HEK293T (cell line): ENCODE results near the gene ITSN1.

Experiments
- CTCF ChIA-PET: fragments of 350-600 bp; formaldehyde crosslinking; extraction: SDS; loops from one replicate; lab custom pipeline; 2021; ENCODE audit warnings: antibody characterized with exemption, inconsistent platforms; lab: Yijun Ruan, JAX
- POLR2A ChIA-PET: fragments of 350-600 bp; formaldehyde crosslinking; extraction: SDS; loops from one replicate; lab custom pipeline; 2020; ENCODE audit warnings: antibody characterized with exemption, inconsistent platforms; lab: Yijun Ruan, JAX
- DNase-seq: peaks from one replicate; pipeline ENCODE4 v3.0.0; 2012; ENCODE audit warnings: mixed read lengths; ENCODE audit errors: extremely low spot score
- ARNT ChIP-seq: fragments of 450-650 bp; IDR thresholded peaks from 2 replicates; pipeline ENCODE4 v1.6.1; 2017; ENCODE audit warnings: mild to moderate bottlenecking
- BHLHE40 ChIP-seq: fragments of 450-650 bp; IDR thresholded peaks from 2 replicates; pipeline ENCODE4 v1.6.1; 2016; ENCODE audit warnings: mild to moderate bottlenecking, moderate library complexity, borderline replicate concordance
- CTBP1 ChIP-seq: fragments of 450-650 bp; IDR thresholded peaks from 2 replicates; pipeline ENCODE4 v1.6.1; 2016; ENCODE audit warnings: borderline replicate concordance
- ELF4 ChIP-seq: fragments of 450-650 bp; IDR thresholded peaks from 2 replicates; pipeline ENCODE4 v1.6.1; 2017; ENCODE audit warnings: antibody characterized with exemption
- FOXA1 ChIP-seq: fragments of 450-650 bp; IDR thresholded peaks from 2 replicates; pipeline ENCODE4 v1.6.1; 2016; ENCODE audit warnings: mild to moderate bottlenecking
- FOXK2 ChIP-seq: fragments of 450-650 bp; IDR thresholded peaks from 2 replicates; pipeline ENCODE4 v1.6.1; 2016; ENCODE audit warnings: mild to moderate bottlenecking
- FOXM1 ChIP-seq: fragments of 450-650 bp; IDR thresholded peaks from 2 replicates; pipeline ENCODE4 v1.6.1; 2017; ENCODE audit warnings: mild to moderate bottlenecking, borderline replicate concordance
- HDGF ChIP-seq: fragments of 450-650 bp; IDR thresholded peaks from 2 replicates; pipeline ENCODE4 v1.6.1; 2017; ENCODE audit warnings: antibody characterized with exemption, borderline replicate concordance
- L3MBTL2 ChIP-seq: fragments of 450-650 bp; conservative IDR thresholded peaks from 2 replicates; pipeline ENCODE4 v1.6.1; 2016; ENCODE audit warnings: mild to moderate bottlenecking
- LEF1 ChIP-seq: fragments of 450-650 bp; IDR thresholded peaks from 2 replicates; pipeline ENCODE4 v1.6.1; 2017; ENCODE audit warnings: mild to moderate bottlenecking, borderline replicate concordance
- NFRKB ChIP-seq: fragments of 450-650 bp; IDR thresholded peaks from 2 replicates; pipeline ENCODE4 v1.6.1; 2016; ENCODE audit warnings: mild to moderate bottlenecking, moderate library complexity
- PKNOX1 ChIP-seq: fragments of 450-650 bp; IDR thresholded peaks from 2 replicates; pipeline ENCODE4 v1.6.1; 2016
- SP1 ChIP-seq: fragments of 450-650 bp; IDR thresholded peaks from 2 replicates; pipeline ENCODE4 v1.6.1; 2017
- SUZ12 ChIP-seq: fragments of 450-650 bp; IDR thresholded peaks from 2 replicates; pipeline ENCODE4 v1.6.1; 2016; ENCODE audit warnings: mild to moderate bottlenecking
- TARDBP ChIP-seq: fragments of 450-650 bp; IDR thresholded peaks from 2 replicates; pipeline ENCODE4 v1.6.1; 2016
- ZNF384 ChIP-seq: fragments of 450-650 bp; IDR thresholded peaks from 2 replicates; pipeline ENCODE4 v1.6.1; 2016

Gene ITSN1

GRCh38 chr21:33660406-33660805 lies 18.1 kb downstream of the ITSN1 start:
- TF ChIP-seq BHLHE40, result no peak
- no peak for TF ChIP-seq PKNOX1
- TF ChIP-seq FOXA1, result no peak
- TF ChIP-seq HDGF, result no peak
- TF ChIP-seq TARDBP, result no peak
- no peak for TF ChIP-seq LEF1
- no peak for TF ChIP-seq NFRKB
- TF ChIP-seq CTBP1, result no peak
- TF ChIP-seq ARNT, result no peak
- TF ChIP-seq FOXK2, result no peak
- no peak for TF ChIP-seq FOXM1
- no peak for TF ChIP-seq L3MBTL2
- TF ChIP-seq ZNF384, result no peak
- no peak for TF ChIP-seq ELF4
- TF ChIP-seq SUZ12, result no peak
- no peak for TF ChIP-seq SP1
- ChIA-PET POLR2A (no interaction called here), CTCF (no interaction called here)
- no peak for DNase-seq

- DNase-seq, result no peak
- ChIA-PET POLR2A (no interaction called here), CTCF (no interaction called here)
- TF ChIP-seq PKNOX1, result no peak
These were observed 18.8 kb downstream of the ITSN1 start for GRCh38 chr21:33661146-33661545.

- no peak for TF ChIP-seq CTBP1
- no peak for TF ChIP-seq ELF4
- no peak for TF ChIP-seq HDGF
- TF ChIP-seq SUZ12, result no peak
- no peak for TF ChIP-seq ZNF384
- TF ChIP-seq FOXA1, result no peak
- no peak for TF ChIP-seq ARNT
- TF ChIP-seq NFRKB, result no peak
- TF ChIP-seq FOXM1, result no peak
- no peak for TF ChIP-seq L3MBTL2
- TF ChIP-seq PKNOX1, result no peak
- no peak for TF ChIP-seq BHLHE40
- TF ChIP-seq SP1, result no peak
- TF ChIP-seq FOXK2, result no peak
- TF ChIP-seq LEF1, result no peak
- TF ChIP-seq TARDBP, result no peak
- ChIA-PET CTCF (no interaction called here), POLR2A (no interaction called here)
- no peak for DNase-seq
These were observed 19.7 kb downstream of the ITSN1 start for GRCh38 chr21:33662046-33662445.

GRCh38 chr21:33663241-33663640 lies 20.9 kb downstream of the ITSN1 start:
- TF ChIP-seq LEF1 (no peak), NFRKB (no peak), ELF4 (no peak), ARNT (no peak), CTBP1 (no peak), L3MBTL2 (no peak), BHLHE40 (no peak), ZNF384 (no peak), TARDBP (no peak), FOXK2 (no peak), HDGF (no peak), FOXM1 (no peak), PKNOX1 (no peak), SUZ12 (no peak), SP1 (no peak), FOXA1 (no peak)
- ChIA-PET CTCF (no interaction called here), POLR2A (no interaction called here)
- no peak for DNase-seq

GRCh38 chr21:33664135-33664534 lies 21.8 kb downstream of the ITSN1 start:
- no peak for TF ChIP-seq ZNF384
- TF ChIP-seq TARDBP, result no peak
- no peak for TF ChIP-seq PKNOX1
- TF ChIP-seq SUZ12, result no peak
- TF ChIP-seq FOXM1, result no peak
- TF ChIP-seq BHLHE40, result no peak
- no peak for DNase-seq
- ChIA-PET POLR2A (interaction anchor here (0.9 kb wide), 1 partner anchor 42 kb away, joined by 3 read pairs; no protein-coding TSS in a partner anchor), CTCF (no interaction called here)

GRCh38 chr21:33666153-33666552 lies 23.9 kb downstream of the ITSN1 start:
- TF ChIP-seq HDGF (no peak), BHLHE40 (no peak), ZNF384 (no peak), CTBP1 (no peak), SP1 (no peak), LEF1 (no peak), L3MBTL2 (no peak), TARDBP (no peak), NFRKB (no peak), FOXK2 (no peak), FOXM1 (no peak), PKNOX1 (no peak), SUZ12 (no peak)
- CTCF ChIA-PET, result no interaction called here
- POLR2A ChIA-PET, result no interaction called here
- no peak for DNase-seq
